Neural cell (in vitro differentiated cells): ENCODE measurements around the gene JAK2. TPM values are rescaled to one million over a fixed set of nuclear protein-coding genes. Genes with fewer than 3 reads are reported as not detected.
A peak's percentile ranks its signal among the peaks of the same experiment; 100 is the strongest.

Experiments used
- H2AFZ ChIP-seq: fragments of 200-600, 300-800 bp; sonication (generic), shearing (Covaris generic); 2 replicates; pipeline ENCODE4 v1.6.0; 2014; ENCODE audit warnings: low read depth, mild to moderate bottlenecking, antibody characterized with exemption, low read length, moderate library complexity
- H3F3A ChIP-seq: fragments of 200-600 bp; shearing (Covaris generic); 2 replicates; pipeline ENCODE4 v1.6.1; 2016; ENCODE audit warnings: mild to moderate bottlenecking, moderate library complexity, mixed read lengths, antibody characterized with exemption, low read length; ENCODE audit not compliant: insufficient read depth, poor library complexity, severe bottlenecking
- H3K27ac ChIP-seq: fragments of 200-600, 300-800 bp; sonication (generic), shearing (Covaris generic); 2 replicates; pipeline ENCODE4 v1.5.1; 2014; ENCODE audit warnings: mild to moderate bottlenecking, low read length, moderate library complexity
- H3K27me3 ChIP-seq: fragments of 300-800, 200-600 bp; sonication (generic), shearing (Covaris generic); 2 replicates; pipeline ENCODE4 v1.6.0; 2014; ENCODE audit warnings: mild to moderate bottlenecking, low read depth, low read length, moderate library complexity; ENCODE audit not compliant: insufficient read depth
- H3K36me3 ChIP-seq: fragments of 300-800, 200-600 bp; sonication (generic), shearing (Covaris generic); 2 replicates; pipeline ENCODE4 v1.5.1; 2014; ENCODE audit warnings: mild to moderate bottlenecking, antibody characterized with exemption, low read length, moderate library complexity; ENCODE audit not compliant: insufficient read depth
- H3K4me2 ChIP-seq: fragments of 300-800, 200-600 bp; sonication (generic), shearing (Covaris generic); 2 replicates; pipeline ENCODE4 v1.6.0; 2014; ENCODE audit warnings: mild to moderate bottlenecking, low read length
- H3K4me3 ChIP-seq: fragments of 300-800, 200-600 bp; sonication (generic), shearing (Covaris generic); 2 replicates; pipeline ENCODE4 v1.5.1; 2014; ENCODE audit warnings: mild to moderate bottlenecking, low read length, moderate library complexity
- H3K79me2 ChIP-seq: fragments of 200-600 bp; shearing (Covaris generic); replicated peaks from 2 replicates; pipeline ENCODE4 v1.6.0; 2014; ENCODE audit warnings: mild to moderate bottlenecking, low read length, moderate library complexity; ENCODE audit not compliant: insufficient read depth
- H3K9ac ChIP-seq: fragments of 300-800, 200-600 bp; sonication (generic), shearing (Covaris generic); 2 replicates; pipeline ENCODE4 v1.6.1; 2016; ENCODE audit warnings: mild to moderate bottlenecking, low read length, mixed read lengths
- H3K9me2 ChIP-seq: fragments of 200-600 bp; shearing (Covaris generic); 2 replicates; pipeline ENCODE4 v1.6.1; 2016; ENCODE audit warnings: mild to moderate bottlenecking, low read length, mixed read lengths; ENCODE audit not compliant: insufficient read depth
- H3K9me3 ChIP-seq: fragments of 200-600, 300-800 bp; sonication (generic), shearing (Covaris generic); 2 replicates; pipeline ENCODE4 v1.6.1; 2016; ENCODE audit warnings: mild to moderate bottlenecking, mixed run types, low read length, moderate library complexity, mixed read lengths
- H4K20me1 ChIP-seq: fragments of 200-600 bp; shearing (Covaris generic); 2 replicates; pipeline ENCODE4 v1.6.1; 2016; ENCODE audit warnings: mild to moderate bottlenecking, mixed run types; ENCODE audit not compliant: insufficient read depth
- CTCF ChIP-seq: fragments of 450-650 bp; IDR thresholded peaks from 2 replicates; pipeline ENCODE4 v1.5.1; 2014; ENCODE audit warnings: antibody characterized with exemption, mild to moderate bottlenecking, moderate library complexity; ENCODE audit not compliant: poor library complexity, severe bottlenecking
- EP300 ChIP-seq: fragments of 450-650 bp; conservative IDR thresholded peaks from 2 replicates; pipeline ENCODE4 v1.6.1; 2014; ENCODE audit warnings: antibody characterized with exemption, mild to moderate bottlenecking, moderate library complexity; ENCODE audit not compliant: poor library complexity, severe bottlenecking
- EZH2 ChIP-seq: fragments of 200-600, 300-800 bp; shearing (Covaris generic), sonication (generic); IDR thresholded peaks from 2 replicates; pipeline ENCODE4 v1.6.1; 2014; ENCODE audit warnings: antibody characterized with exemption, low read length, borderline replicate concordance, mild to moderate bottlenecking; ENCODE audit not compliant: insufficient read depth, poor library complexity, severe bottlenecking
- MXI1 ChIP-seq: fragments of 450-650 bp; conservative IDR thresholded peaks from 2 replicates; pipeline ENCODE4 v1.6.1; 2014; ENCODE audit warnings: antibody characterized with exemption, mild to moderate bottlenecking; ENCODE audit not compliant: poor library complexity, severe bottlenecking
- POLR2AphosphoS5 ChIP-seq: IDR thresholded peaks from 2 replicates; pipeline ENCODE4 v1.6.1; 2012
- RAD21 ChIP-seq: fragments of 450-650 bp; conservative IDR thresholded peaks from 2 replicates; pipeline ENCODE4 v1.6.1; 2014; ENCODE audit warnings: antibody characterized with exemption, mild to moderate bottlenecking, moderate library complexity
- SMC3 ChIP-seq: fragments of 450-650 bp; conservative IDR thresholded peaks from 2 replicates; pipeline ENCODE4 v1.6.1; 2014; ENCODE audit warnings: antibody characterized with exemption, mild to moderate bottlenecking, moderate library complexity; ENCODE audit not compliant: poor library complexity
- TAF1 ChIP-seq: IDR thresholded peaks from 2 replicates; pipeline ENCODE4 v1.6.1; 2012; ENCODE audit warnings: low read depth
- polyA minus RNA-seq: library from RNA; depleted of rRNA, polyadenylated mRNA; stranded (reverse); fragments of >200 nt; gene quantifications from 2 replicates; pipeline ENCODE4 v1.2.3, GENCODE V29; 2014
- polyA plus RNA-seq: library from polyadenylated mRNA; depleted of rRNA; stranded (reverse); fragments of >200 nt; gene quantifications from 2 replicates; pipeline ENCODE4 v1.2.3, GENCODE V29; 2014
- TF ChIP-seq, protein P1 (sequence below): IDR thresholded peaks from 2 replicates; pipeline ENCODE4 v1.6.1; 2012; ENCODE audit warnings: borderline replicate concordance

JAK2 gene
- polyA plus RNA-seq, result 16.9 and 19.7 TPM in 2 replicates
- polyA minus RNA-seq, result 40.9 and 46.4 TPM in 2 replicates

DNA sequence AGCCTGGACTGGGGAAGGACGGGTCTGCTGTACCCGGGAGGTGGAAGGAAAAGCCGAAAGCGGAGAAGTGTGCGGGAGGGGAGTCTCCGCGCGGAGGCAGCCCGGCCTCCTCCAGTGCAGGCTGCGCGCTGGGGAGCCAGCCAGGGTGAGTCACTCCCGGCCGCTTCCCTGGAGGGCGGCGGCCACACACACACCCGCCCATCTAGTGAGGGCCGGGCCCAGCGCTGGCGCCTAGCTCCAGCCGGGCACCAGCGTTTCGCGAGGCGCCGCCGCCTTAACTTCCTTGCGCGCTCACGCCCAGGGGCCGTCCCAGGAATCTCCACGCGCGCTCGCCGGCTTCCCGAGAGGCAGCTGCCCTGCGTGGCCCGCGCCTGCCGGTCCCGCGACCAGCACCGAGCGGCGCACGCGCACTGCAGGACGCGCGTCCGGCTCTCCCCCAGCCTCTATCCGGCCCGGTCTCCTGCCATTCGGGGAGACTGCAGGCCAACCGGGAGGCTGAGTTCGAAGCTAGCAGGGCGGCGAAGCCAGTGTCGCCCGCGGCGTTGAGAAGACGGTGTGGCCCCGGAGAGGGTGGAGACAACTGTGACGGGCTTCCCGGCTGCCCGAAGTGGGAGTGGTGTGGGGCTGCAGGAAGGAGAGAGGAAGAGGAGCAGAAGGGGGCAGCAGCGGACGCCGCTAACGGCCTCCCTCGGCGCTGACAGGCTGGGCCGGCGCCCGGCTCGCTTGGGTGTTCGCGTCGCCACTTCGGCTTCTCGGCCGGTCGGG, at the start of gene JAK2:
Gene JAK2, plus strand, starts transcription at position 652 of the 765 bp plus-strand sequence. CDS start 36,716 bp downstream, outside the sequence.
- H2AFZ ChIP-seq, result peak within 1 kb of the TSS; percentile 70
- peaks cover 12% of the 10 kb centered on the region for H3F3A ChIP-seq
- TF ChIP-seq CTCF (peak; percentile 62), MXI1 (peak; percentile 68), EZH2 (no peak), SMC3 (peak; percentile 13), TAF1 (peak; percentile 10), POLR2AphosphoS5 (peak; percentile 57), EP300 (no peak), RAD21 (no peak)
- TF ChIP-seq, protein P1, sequence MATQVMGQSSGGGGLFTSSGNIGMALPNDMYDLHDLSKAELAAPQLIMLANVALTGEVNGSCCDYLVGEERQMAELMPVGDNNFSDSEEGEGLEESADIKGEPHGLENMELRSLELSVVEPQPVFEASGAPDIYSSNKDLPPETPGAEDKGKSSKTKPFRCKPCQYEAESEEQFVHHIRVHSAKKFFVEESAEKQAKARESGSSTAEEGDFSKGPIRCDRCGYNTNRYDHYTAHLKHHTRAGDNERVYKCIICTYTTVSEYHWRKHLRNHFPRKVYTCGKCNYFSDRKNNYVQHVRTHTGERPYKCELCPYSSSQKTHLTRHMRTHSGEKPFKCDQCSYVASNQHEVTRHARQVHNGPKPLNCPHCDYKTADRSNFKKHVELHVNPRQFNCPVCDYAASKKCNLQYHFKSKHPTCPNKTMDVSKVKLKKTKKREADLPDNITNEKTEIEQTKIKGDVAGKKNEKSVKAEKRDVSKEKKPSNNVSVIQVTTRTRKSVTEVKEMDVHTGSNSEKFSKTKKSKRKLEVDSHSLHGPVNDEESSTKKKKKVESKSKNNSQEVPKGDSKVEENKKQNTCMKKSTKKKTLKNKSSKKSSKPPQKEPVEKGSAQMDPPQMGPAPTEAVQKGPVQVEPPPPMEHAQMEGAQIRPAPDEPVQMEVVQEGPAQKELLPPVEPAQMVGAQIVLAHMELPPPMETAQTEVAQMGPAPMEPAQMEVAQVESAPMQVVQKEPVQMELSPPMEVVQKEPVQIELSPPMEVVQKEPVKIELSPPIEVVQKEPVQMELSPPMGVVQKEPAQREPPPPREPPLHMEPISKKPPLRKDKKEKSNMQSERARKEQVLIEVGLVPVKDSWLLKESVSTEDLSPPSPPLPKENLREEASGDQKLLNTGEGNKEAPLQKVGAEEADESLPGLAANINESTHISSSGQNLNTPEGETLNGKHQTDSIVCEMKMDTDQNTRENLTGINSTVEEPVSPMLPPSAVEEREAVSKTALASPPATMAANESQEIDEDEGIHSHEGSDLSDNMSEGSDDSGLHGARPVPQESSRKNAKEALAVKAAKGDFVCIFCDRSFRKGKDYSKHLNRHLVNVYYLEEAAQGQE, result peak; percentile 60
- peak within 1 kb of the TSS; percentile 62 for H3K4me2 ChIP-seq
- peaks cover 7% of the 10 kb centered on the region for H3K79me2 ChIP-seq
- no peaks in the 10 kb centered on the region for H4K20me1 ChIP-seq
- no peaks in the 10 kb centered on the region for H3K27me3 ChIP-seq
- H3K9ac ChIP-seq, result peak within 1 kb of the TSS; percentile 79
- no peaks in the 10 kb centered on the region for H3K9me3 ChIP-seq
- H3K27ac ChIP-seq, result peak within 1 kb of the TSS; percentile 82
- peak within 1 kb of the TSS; percentile 84 for H3K4me3 ChIP-seq
- no peaks in the 10 kb centered on the region for H3K9me2 ChIP-seq
- H3K36me3 ChIP-seq, result no peaks in the 10 kb centered on the region

DNA sequence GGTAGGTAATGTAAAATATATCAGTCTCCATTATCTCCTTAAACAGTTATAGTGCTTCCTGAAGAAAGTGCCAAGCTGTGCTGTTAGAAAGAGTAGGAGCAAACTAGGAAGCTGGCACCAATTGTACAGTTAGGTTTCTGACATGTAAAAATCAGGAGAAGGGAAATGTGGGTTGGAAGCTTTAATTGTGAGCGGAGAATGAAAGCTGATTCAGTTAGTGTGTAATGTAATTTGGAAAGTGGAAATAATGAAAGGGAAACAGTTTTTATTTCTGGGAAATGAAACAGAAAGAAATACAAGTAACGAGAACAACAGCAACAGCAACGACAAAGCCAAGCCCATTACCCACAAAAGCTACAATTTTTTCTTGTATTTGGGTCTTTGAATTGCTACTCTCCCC, 48.8 kb upstream of the JAK2 start:
- H3K9ac ChIP-seq, result no peak overlapping the region
- H3K27me3 ChIP-seq, result no peaks in the 10 kb centered on the region
- H3K79me2 ChIP-seq, result no peaks in the 10 kb centered on the region
- H3K4me3 ChIP-seq, result no peak overlapping the region
- H3K27ac ChIP-seq, result no peak overlapping the region
- H2AFZ ChIP-seq, result no peak overlapping the region
- no peaks in the 10 kb centered on the region for H4K20me1 ChIP-seq
- no peak overlapping the region for H3K4me2 ChIP-seq
- no peaks in the 10 kb centered on the region for H3K36me3 ChIP-seq
- TF ChIP-seq RAD21 (no peak), SMC3 (no peak), EP300 (no peak), CTCF (no peak), EZH2 (no peak), POLR2AphosphoS5 (no peak), MXI1 (no peak), TAF1 (no peak)
- TF ChIP-seq, protein P1, result no peak
- no peaks in the 10 kb centered on the region for H3K9me2 ChIP-seq
- H3F3A ChIP-seq, result no peaks in the 10 kb centered on the region
- H3K9me3 ChIP-seq, result no peaks in the 10 kb centered on the region
